ENCODE results near the gene NFIB.

DNA sequence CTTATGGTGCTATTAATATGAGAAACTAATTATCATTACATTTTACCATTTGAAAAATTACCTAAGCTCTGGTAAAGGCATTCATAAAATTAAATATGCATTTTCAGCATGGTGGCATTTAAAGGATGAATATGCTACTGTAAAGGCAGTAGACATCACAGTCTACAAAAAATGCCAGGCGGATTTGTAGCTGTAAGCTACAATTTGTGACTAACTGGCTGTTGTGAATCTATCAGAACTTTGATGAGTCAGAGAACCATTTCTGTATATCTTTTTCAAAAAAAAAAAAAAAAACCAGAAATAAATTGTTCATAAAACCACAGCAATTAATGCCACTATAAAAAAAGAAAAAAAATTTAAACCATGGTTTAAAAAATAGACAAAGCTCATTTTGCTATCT is 186.3 kb downstream of the NFIB start:
- TF ChIP-seq ZNF274 (IDR thresholded peaks at IDR 0.05; ENCODE audit: low read depth, low read length) (no peak), SUZ12 (IDR thresholded peaks at IDR 0.05; ENCODE audit: extremely low read depth, insufficient read depth, insufficient read length) (no peak)

Measured in NT2/D1 (cell line).